IMR-90 (cell line): ENCODE data around the gene NNT. TPM values are rescaled to one million over a fixed set of nuclear protein-coding genes. Genes with fewer than 3 reads are reported as not detected.

Experiments used
- ATAC-seq: fragments of 200-7000 bp; cut with Tn5 transposase; 2 replicates; pipeline ENCODE4 v1.9.1; 2020; ENCODE audit warnings: low read depth, mild to moderate bottlenecking, moderate library complexity
- BruUV-seq: library from RNA; stranded (reverse); fragments of 400-500 nt; replicated peaks from 2 replicates; lab custom pipeline; 2021; lab: Mats Ljungman, UMichigan
- CTCF ChIA-PET: fragments of 300-600 bp; formaldehyde crosslinking; extraction: SDS; loops from one replicate; lab custom pipeline; 2021; ENCODE audit warnings: antibody characterized with exemption; lab: Yijun Ruan, JAX
- POLR2A ChIA-PET: fragments of 300-600 bp; sonication (Branson Sonifier 250); formaldehyde crosslinking; loops from one replicate; lab custom pipeline; 2022; ENCODE audit warnings: antibody characterized with exemption; ENCODE audit not compliant: unreplicated experiment; lab: Charles Lee
- DNase-seq: peaks from one replicate; pipeline ENCODE4 v3.0.0; 2013
- H2AFZ ChIP-seq: replicated peaks from 2 replicates; pipeline ENCODE3; 2013; ENCODE audit warnings: low read length, mild to moderate bottlenecking; ENCODE audit not compliant: poor library complexity
- H2AK5ac ChIP-seq: 2 replicates; pipeline ENCODE4 v1.6.1; 2013; ENCODE audit warnings: low read depth, low read length, inconsistent platforms
- H2AK9ac ChIP-seq: replicated peaks from 2 replicates; pipeline ENCODE3; 2013; ENCODE audit warnings: mild to moderate bottlenecking, low read depth, low read length, moderate library complexity; ENCODE audit not compliant: poor library complexity
- H2BK120ac ChIP-seq: 2 replicates; pipeline ENCODE4 v1.6.1; 2013; ENCODE audit warnings: low read depth, low read length, inconsistent platforms
- H2BK15ac ChIP-seq: 3 replicates; pipeline ENCODE4 v1.6.1; 2013; ENCODE audit warnings: low read depth, low read length, inconsistent platforms
- H2BK20ac ChIP-seq: 2 replicates; pipeline ENCODE4 v1.6.1; 2013; ENCODE audit warnings: low read depth, mild to moderate bottlenecking, inconsistent platforms, low read length, moderate library complexity
- H2BK5ac ChIP-seq: 2 replicates; pipeline ENCODE4 v1.6.1; 2013; ENCODE audit warnings: mild to moderate bottlenecking, low read depth, low read length, inconsistent platforms; ENCODE audit not compliant: poor library complexity, severe bottlenecking
- H3K14ac ChIP-seq: replicated peaks from 2 replicates; pipeline ENCODE4 v1.6.1; 2013; ENCODE audit warnings: low read depth, low read length, inconsistent platforms
- H3K18ac ChIP-seq: 2 replicates; pipeline ENCODE4 v1.6.1; 2013; ENCODE audit warnings: low read depth, low read length, control low read depth
- H3K23ac ChIP-seq: 2 replicates; pipeline ENCODE4 v1.6.1; 2013; ENCODE audit warnings: low read depth, low read length, inconsistent platforms
- H3K27ac ChIP-seq: 2 replicates; pipeline ENCODE4 v1.5.1; 2013; ENCODE audit warnings: mild to moderate bottlenecking, control low read depth, low read length; ENCODE audit not compliant: insufficient read depth
- H3K27me3 ChIP-seq: 2 replicates; pipeline ENCODE4 v1.6.1; 2013; ENCODE audit warnings: low read length; ENCODE audit not compliant: control insufficient read depth, insufficient read depth
- H3K36me3 ChIP-seq: 2 replicates; pipeline ENCODE4 v1.6.1; 2013; ENCODE audit warnings: low read length, mixed read lengths; ENCODE audit not compliant: control insufficient read depth, insufficient read depth
- H3K4ac ChIP-seq: 2 replicates; pipeline ENCODE4 v1.6.1; 2013; ENCODE audit warnings: low read depth, low read length, inconsistent platforms
- H3K4me1 ChIP-seq: 2 replicates; pipeline ENCODE4 v1.6.1; 2013; ENCODE audit warnings: low read length, mixed read lengths; ENCODE audit not compliant: control insufficient read depth, insufficient read depth
- H3K4me2 ChIP-seq: 2 replicates; pipeline ENCODE4 v1.6.1; 2013; ENCODE audit warnings: low read depth, mild to moderate bottlenecking, control low read depth, low read length, moderate library complexity
- H3K4me3 ChIP-seq: 2 replicates; pipeline ENCODE4 v1.5.1; 2013; ENCODE audit warnings: low read depth, mild to moderate bottlenecking, control low read depth, low read length, moderate library complexity; ENCODE audit not compliant: insufficient read depth
- H3K56ac ChIP-seq: 2 replicates; pipeline ENCODE4 v1.6.1; 2013; ENCODE audit warnings: low read length, inconsistent platforms; ENCODE audit not compliant: insufficient read depth; ENCODE audit errors: extremely low read depth
- H3K79me1 ChIP-seq, 2 experiments: 2 replicates each; pipeline ENCODE4 v1.6.1; 2013; ENCODE audit warnings: low read length in 2 of 2, inconsistent platforms in 1 of 2, low read depth in 1 of 2
- H3K9ac ChIP-seq: 2 replicates; pipeline ENCODE4 v1.6.1; 2013; ENCODE audit warnings: low read depth, low read length, control low read depth
- H3K9me1 ChIP-seq: 2 replicates; pipeline ENCODE4 v1.6.1; 2013; ENCODE audit warnings: low read length, inconsistent platforms; ENCODE audit not compliant: insufficient read depth
- H3K9me3 ChIP-seq: 2 replicates; pipeline ENCODE4 v1.6.1; 2013; ENCODE audit warnings: low read length; ENCODE audit not compliant: control insufficient read depth, insufficient read depth
- H4K20me1 ChIP-seq: 2 replicates; pipeline ENCODE4 v1.6.1; 2013; ENCODE audit warnings: low read length, inconsistent platforms; ENCODE audit not compliant: insufficient read depth
- H4K5ac ChIP-seq: 2 replicates; pipeline ENCODE4 v1.6.1; 2013; ENCODE audit warnings: mild to moderate bottlenecking, low read depth, low read length, control low read depth
- H4K8ac ChIP-seq, 2 experiments: 2 replicates each; pipeline ENCODE4 v1.6.1; 2013; ENCODE audit warnings: low read depth in 2 of 2, low read length in 2 of 2, control low read depth in 1 of 2, inconsistent platforms in 1 of 2
- H4K91ac ChIP-seq: 2 replicates; pipeline ENCODE4 v1.6.1; 2013; ENCODE audit warnings: low read depth, low read length, inconsistent platforms; ENCODE audit not compliant: insufficient read depth
- BHLHE40 ChIP-seq: fragments of 150-350 bp; IDR thresholded peaks from 2 replicates; pipeline ENCODE4 v1.6.1; 2016; ENCODE audit warnings: mild to moderate bottlenecking, low read depth, low read length
- CEBPB ChIP-seq: IDR thresholded peaks from 2 replicates; pipeline ENCODE4 v1.6.1; 2012; ENCODE audit warnings: low read depth, low read length, improper control_type of control experiment
- CHD1 ChIP-seq: IDR thresholded peaks from 2 replicates; pipeline ENCODE4 v1.6.1; 2012; ENCODE audit warnings: low read depth, low read length, improper control_type of control experiment
- FOS ChIP-seq: fragments of 150-350 bp; IDR thresholded peaks from 2 replicates; pipeline ENCODE4 v1.6.1; 2016; ENCODE audit warnings: low read depth, low read length
- MAZ ChIP-seq: IDR thresholded peaks from 2 replicates; pipeline ENCODE4 v1.6.1; 2012; ENCODE audit warnings: low read depth, mild to moderate bottlenecking, low read length, improper control_type of control experiment, moderate library complexity, borderline replicate concordance
- MXI1 ChIP-seq: IDR thresholded peaks from 2 replicates; pipeline ENCODE4 v1.6.1; 2012; ENCODE audit warnings: low read depth, mild to moderate bottlenecking, low read length, moderate library complexity, borderline replicate concordance
- NFE2L2 ChIP-seq: fragments of 150-350 bp; IDR thresholded peaks from 2 replicates; pipeline ENCODE4 v1.6.1; 2016; ENCODE audit warnings: low read depth, mild to moderate bottlenecking, low read length
- POLR2A ChIP-seq: IDR thresholded peaks from 2 replicates; pipeline ENCODE4 v1.6.1; 2012; ENCODE audit warnings: mild to moderate bottlenecking, low read depth, low read length
- RAD21 ChIP-seq: IDR thresholded peaks from 2 replicates; pipeline ENCODE4 v1.6.1; 2012; ENCODE audit warnings: low read length, improper control_type of control experiment
- RCOR1 ChIP-seq: IDR thresholded peaks from 2 replicates; pipeline ENCODE4 v1.6.1; 2012; ENCODE audit warnings: mild to moderate bottlenecking, low read length, improper control_type of control experiment; ENCODE audit not compliant: insufficient replicate concordance
- RFX5 ChIP-seq: IDR thresholded peaks from 2 replicates; pipeline ENCODE4 v1.8.0; 2012; ENCODE audit warnings: low read depth, mild to moderate bottlenecking, low read length, moderate library complexity
- SMC3 ChIP-seq: fragments of 150-350 bp; IDR thresholded peaks from 2 replicates; pipeline ENCODE4 v1.6.1; 2016; ENCODE audit warnings: low read depth, mild to moderate bottlenecking, antibody characterized with exemption, low read length, moderate library complexity
- WGBS, 2 experiments: methylation state at CpG; one replicate each; pipeline versions ENCODE4 v1.1.5 to v1.1.7; 2013; ENCODE audit warnings: missing lambda C conversion rate in 2 of 2; ENCODE audit not compliant: insufficient read length in 1 of 2; ENCODE audit errors: extremely low coverage in 2 of 2; 5-methylcytosine and 5-hydroxymethylcytosine counted together
- dilution Hi-C: fragments of 300-500 bp; cut with HindIII; formaldehyde crosslinking; loops from one replicate; pipeline ENCODE4 v1.14.3; 2018; ENCODE audit warnings: low sequenced_read_pairs; ENCODE audit not compliant: unreplicated experiment
- in situ Hi-C: fragments of 300-500 bp; cut with MboI; formaldehyde crosslinking; loops from 3 replicates; pipeline ENCODE4 v1.14.3; 2019; ENCODE audit warnings: low sequenced_read_pairs, inconsistent platforms, mixed read lengths
- intact Hi-C: fragments of 100-400 bp; cut with micrococcal nuclease; formaldehyde crosslinking; loops from 2 replicates; pipeline ENCODE4 v1.10.0; 2022
- polyA plus RNA-seq, 3 experiments: library from polyadenylated mRNA; depleted of rRNA; stranded (reverse); fragments of >200 nt; gene quantifications; 2 replicates each; pipeline ENCODE4 v1.2.3, GENCODE V29; 2012; ENCODE audit warnings: low replicate concordance in 1 of 3
- total RNA-seq: library from RNA; depleted of rRNA; stranded (reverse); fragments of >200 nt; gene quantifications from 2 replicates; pipeline ENCODE4 v1.2.3, GENCODE V29; 2012
- TF ChIP-seq, protein P1 (sequence below): fragments of 150-350 bp; IDR thresholded peaks from 2 replicates; pipeline ENCODE4 v1.6.1; 2016; ENCODE audit warnings: low read depth, mild to moderate bottlenecking, low read length, moderate library complexity, borderline replicate concordance
- TF ChIP-seq, protein P2 (sequence below): fragments of 150-350 bp; IDR thresholded peaks from 2 replicates; pipeline ENCODE4 v1.6.1; 2017; ENCODE audit warnings: mild to moderate bottlenecking, antibody characterized with exemption, low read length, low read depth

NNT gene
- total and polyA plus RNA-seq, 2 of the 4 experiments (the other 2 are of a cell fraction), result 23.1 to 57.2 TPM

DNA sequence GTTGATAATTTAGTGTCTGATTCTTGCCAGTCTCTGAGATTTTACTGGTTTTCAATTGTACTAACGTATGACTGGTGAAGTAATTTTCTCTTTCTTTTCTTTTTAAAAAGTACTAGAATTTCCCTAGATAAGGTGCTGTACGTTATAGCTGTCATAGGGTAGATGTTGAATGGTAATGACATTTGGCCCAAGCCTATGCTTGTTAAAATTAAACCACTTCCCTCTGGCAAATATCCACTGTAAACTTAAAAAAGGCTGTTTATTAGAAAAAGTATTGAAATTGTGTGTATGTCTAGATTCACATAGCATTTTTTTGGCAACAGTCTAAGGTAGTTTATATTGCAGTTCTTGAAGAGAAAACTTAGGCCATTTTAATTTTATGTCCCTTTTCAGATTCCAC is 97.6 kb downstream of the NNT start:
- Histone ChIP-seq H3K27ac (no peak overlapping the region), H3K9me1 (no peaks in the 10 kb centered on the region), H2AK9ac (no peak overlapping the region), H3K4ac (no peak overlapping the region), H3K9ac (no peak overlapping the region), H3K79me1 (peaks cover 3 to 8% of the 10 kb centered on the region in 2 experiments; a peak in 3 of 4 replicates), H3K4me1 (no peaks in the 10 kb centered on the region), H4K20me1 (no peaks in the 10 kb centered on the region), H2BK120ac (no peak overlapping the region), H2BK15ac (no peak overlapping the region), H3K9me3 (no peaks in the 10 kb centered on the region), H4K8ac (no peak overlapping the region), H2BK5ac (no peak overlapping the region), H4K91ac (no peak overlapping the region), H3K23ac (no peak overlapping the region), H3K4me2 (no peak overlapping the region), H3K18ac (no peak overlapping the region), H2AFZ (no peak overlapping the region), H2BK20ac (no peak overlapping the region), H3K14ac (no peak overlapping the region), H3K36me3 (peaks cover 4% of the 10 kb centered on the region; the same call in 1 of the 2 replicates), H3K4me3 (no peak overlapping the region), H2AK5ac (no peak overlapping the region), H3K56ac (no peak overlapping the region), H4K5ac (no peak overlapping the region), H3K27me3 (no peaks in the 10 kb centered on the region)
- CTCF ChIA-PET, result no interaction called here
- BruUV-seq, result no TSS peak
- no CpG with 5 or more reads among the region's 2 CpGs for WGBS, 2 experiments
- TF ChIP-seq CEBPB (no peak), CHD1 (no peak), POLR2A (no peak), MXI1 (no peak), RCOR1 (no peak), MAZ (no peak), NFE2L2 (no peak), RFX5 (no peak), FOS (no peak), SMC3 (no peak), BHLHE40 (no peak), RAD21 (no peak)
- TF ChIP-seq, protein P1, sequence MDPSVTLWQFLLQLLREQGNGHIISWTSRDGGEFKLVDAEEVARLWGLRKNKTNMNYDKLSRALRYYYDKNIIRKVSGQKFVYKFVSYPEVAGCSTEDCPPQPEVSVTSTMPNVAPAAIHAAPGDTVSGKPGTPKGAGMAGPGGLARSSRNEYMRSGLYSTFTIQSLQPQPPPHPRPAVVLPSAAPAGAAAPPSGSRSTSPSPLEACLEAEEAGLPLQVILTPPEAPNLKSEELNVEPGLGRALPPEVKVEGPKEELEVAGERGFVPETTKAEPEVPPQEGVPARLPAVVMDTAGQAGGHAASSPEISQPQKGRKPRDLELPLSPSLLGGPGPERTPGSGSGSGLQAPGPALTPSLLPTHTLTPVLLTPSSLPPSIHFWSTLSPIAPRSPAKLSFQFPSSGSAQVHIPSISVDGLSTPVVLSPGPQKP, result no peak
- TF ChIP-seq, protein P2, sequence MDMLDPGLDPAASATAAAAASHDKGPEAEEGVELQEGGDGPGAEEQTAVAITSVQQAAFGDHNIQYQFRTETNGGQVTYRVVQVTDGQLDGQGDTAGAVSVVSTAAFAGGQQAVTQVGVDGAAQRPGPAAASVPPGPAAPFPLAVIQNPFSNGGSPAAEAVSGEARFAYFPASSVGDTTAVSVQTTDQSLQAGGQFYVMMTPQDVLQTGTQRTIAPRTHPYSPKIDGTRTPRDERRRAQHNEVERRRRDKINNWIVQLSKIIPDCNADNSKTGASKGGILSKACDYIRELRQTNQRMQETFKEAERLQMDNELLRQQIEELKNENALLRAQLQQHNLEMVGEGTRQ, result no peak
- in situ Hi-C loops (no loop called here), intact Hi-C loops (no loop called here), dilution Hi-C loops (no loop called here)
- no peak for ATAC-seq
- no peak for DNase-seq
- POLR2A ChIA-PET, result no interaction called here
